Suprapubic skin (tissue), 4 donors: Measurements from ENCODE around the gene COL17A1. TPM values are rescaled to one million over a fixed set of nuclear protein-coding genes. Genes with fewer than 3 reads are reported as not detected.

ENCODE experiments used
- DNase-seq, 2 donors: peaks; one replicate each; pipeline ENCODE4 v3.0.0-alpha.2; 2019; ENCODE audit warnings: low spot score in 2 of 2
- H3K27ac ChIP-seq: fragments of 200-600 bp; sonication (generic); one replicate; pipeline ENCODE4 v1.5.1; 2019
- H3K27me3 ChIP-seq: fragments of 200-600 bp; sonication (generic); one replicate; pipeline ENCODE4 v1.5.1; 2019
- H3K36me3 ChIP-seq: fragments of 200-600 bp; sonication (generic); one replicate; pipeline ENCODE4 v1.5.1; 2019
- H3K4me1 ChIP-seq: fragments of 200-600 bp; sonication (generic); one replicate; pipeline ENCODE4 v1.5.1; 2019
- H3K4me3 ChIP-seq: fragments of 200-600 bp; sonication (generic); one replicate; pipeline ENCODE4 v1.5.1; 2019; ENCODE audit warnings: mild to moderate bottlenecking
- H3K9me3 ChIP-seq: fragments of 200-600 bp; sonication (generic); one replicate; pipeline ENCODE4 v1.5.1; 2019
- CTCF ChIP-seq, 2 donors: fragments of 200-600 bp in 1 of 2; fragments of 450-650 bp in 1 of 2; sonication (generic) in 1 of 2; IDR thresholded peaks; one replicate each; pipeline ENCODE4 v1.5.1; 2016 to 2019; ENCODE audit warnings: antibody characterized with exemption in 2 of 2, mild to moderate bottlenecking in 1 of 2, moderate library complexity in 1 of 2
- EP300 ChIP-seq: sonication (generic); formaldehyde crosslinking; IDR thresholded peaks from one replicate; pipeline ENCODE4 v1.6.1; 2017; ENCODE audit warnings: antibody characterized with exemption
- POLR2A ChIP-seq, 2 donors: fragments of 450-650 bp; IDR thresholded peaks; one replicate each; pipeline ENCODE4 v1.6.1; 2017; ENCODE audit warnings: antibody characterized with exemption in 2 of 2, mild to moderate bottlenecking in 2 of 2, moderate library complexity in 2 of 2
- POLR2AphosphoS5 ChIP-seq, 3 donors: sonication (generic); formaldehyde crosslinking; IDR thresholded peaks; one replicate each; pipeline ENCODE4 v1.6.1; 2017; ENCODE audit warnings: antibody characterized with exemption in 3 of 3
- WGBS: methylation state at CpG from one replicate; pipeline ENCODE4 v1.1.5; 2018; 5-methylcytosine and 5-hydroxymethylcytosine counted together
- total RNA-seq, 4 donors: library from RNA; depleted of rRNA; stranded (reverse); fragments of >200 nt; gene quantifications; one replicate each; pipeline ENCODE4 v1.1.0, GENCODE V29; 2016

COL17A1 gene
- total RNA-seq, 4 donors from 2014 or later: 926 to 1,768 (median 1,374) TPM

- H3K9me3 ChIP-seq: no peaks in the 10 kb centered on the region
- peaks cover 47% of the 10 kb centered on the region for H3K4me1 ChIP-seq
- 38% methylated on average over 3 of the region's 3 CpGs for WGBS
Observed at GRCh38 chr10:104119996-104120395, 34.3 kb upstream of the COL17A1 start.

DNA sequence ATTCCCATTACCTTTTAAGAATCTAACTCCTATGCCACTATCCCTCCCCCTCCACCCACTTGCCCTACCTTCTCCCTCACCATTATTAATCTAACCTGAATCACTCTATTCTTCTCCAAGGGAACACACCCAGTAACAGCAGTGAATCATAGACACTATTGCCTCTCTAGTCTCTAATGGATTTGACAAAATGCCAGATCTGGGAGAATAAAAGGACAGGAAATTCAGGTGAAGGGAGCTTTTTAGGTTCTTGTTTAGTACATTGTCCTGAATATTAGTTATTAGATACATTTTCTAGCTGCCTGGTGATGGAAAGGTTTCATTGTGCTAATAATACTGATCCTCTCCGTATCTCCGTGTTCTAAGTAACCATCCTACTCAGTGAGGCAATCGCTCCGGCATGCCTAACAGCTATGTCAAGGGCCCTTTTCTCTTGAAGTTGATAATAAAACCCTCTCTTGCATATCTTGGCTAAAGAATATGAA lies 32.2 kb upstream of the COL17A1 start:
- 47% methylated on average over 4 of the region's 4 CpGs for WGBS
- TF ChIP-seq POLR2A (IDR thresholded peaks at IDR 0.05) (no peak), CTCF (IDR thresholded peaks at IDR 0.05) (no peak), POLR2AphosphoS5 (IDR thresholded peaks at IDR 0.05) (no peak), EP300 (no peak)
- peaks cover 39% of the 10 kb centered on the region for H3K4me1 ChIP-seq
- no peak overlapping the region for H3K4me3 ChIP-seq
- no peaks in the 10 kb centered on the region for H3K9me3 ChIP-seq
- no peaks in the 10 kb centered on the region for H3K27me3 ChIP-seq
- DNase-seq: no peak
- H3K27ac ChIP-seq: peak overlapping the region; percentile 98
- H3K36me3 ChIP-seq: no peaks in the 10 kb centered on the region

More at GRCh38 chr10:104119996-104120395, 34.3 kb upstream of the COL17A1 start:
- Histone ChIP-seq H3K4me3 (no peak overlapping the region), H3K27me3 (no peaks in the 10 kb centered on the region), H3K36me3 (no peaks in the 10 kb centered on the region), H3K27ac (peak overlapping the region; percentile 98)
- no peak for TF ChIP-seq EP300
- no peak for TF ChIP-seq CTCF (IDR thresholded peaks at IDR 0.05)
- no peak for TF ChIP-seq POLR2A (IDR thresholded peaks at IDR 0.05)
- no peak for TF ChIP-seq POLR2AphosphoS5 (IDR thresholded peaks at IDR 0.05)
- DNase-seq: no peak

GRCh38 chr10:104113376-104113956 lies 27.8 kb upstream of the COL17A1 start:
- TF ChIP-seq POLR2AphosphoS5 (IDR thresholded peaks at IDR 0.05) (no peak), POLR2A (IDR thresholded peaks at IDR 0.05) (no peak), EP300 (no peak), CTCF (IDR thresholded peaks at IDR 0.05) (no peak)
- H3K4me3 ChIP-seq: no peak overlapping the region
- no peak overlapping the region for H3K27ac ChIP-seq
- DNase-seq: no peak
- peaks cover 19% of the 10 kb centered on the region for H3K4me1 ChIP-seq
- no peaks in the 10 kb centered on the region for H3K36me3 ChIP-seq
- 50% methylated on average over 1 of the region's 1 CpG for WGBS
- no peaks in the 10 kb centered on the region for H3K9me3 ChIP-seq
- H3K27me3 ChIP-seq: no peaks in the 10 kb centered on the region

GRCh38 chr10:104109908-104110662 lies 24.4 kb upstream of the COL17A1 start:
- Histone ChIP-seq H3K4me1 (peaks cover 2% of the 10 kb centered on the region), H3K27ac (no peak overlapping the region), H3K27me3 (no peaks in the 10 kb centered on the region), H3K9me3 (no peaks in the 10 kb centered on the region), H3K36me3 (no peaks in the 10 kb centered on the region), H3K4me3 (no peak overlapping the region)
- no peak for TF ChIP-seq CTCF (IDR thresholded peaks at IDR 0.05)
- no peak for TF ChIP-seq EP300
- TF ChIP-seq POLR2A (IDR thresholded peaks at IDR 0.05): no peak
- TF ChIP-seq POLR2AphosphoS5 (IDR thresholded peaks at IDR 0.05): no peak
- DNase-seq: no peak
- 90% methylated on average over 3 of the region's 3 CpGs for WGBS

DNA sequence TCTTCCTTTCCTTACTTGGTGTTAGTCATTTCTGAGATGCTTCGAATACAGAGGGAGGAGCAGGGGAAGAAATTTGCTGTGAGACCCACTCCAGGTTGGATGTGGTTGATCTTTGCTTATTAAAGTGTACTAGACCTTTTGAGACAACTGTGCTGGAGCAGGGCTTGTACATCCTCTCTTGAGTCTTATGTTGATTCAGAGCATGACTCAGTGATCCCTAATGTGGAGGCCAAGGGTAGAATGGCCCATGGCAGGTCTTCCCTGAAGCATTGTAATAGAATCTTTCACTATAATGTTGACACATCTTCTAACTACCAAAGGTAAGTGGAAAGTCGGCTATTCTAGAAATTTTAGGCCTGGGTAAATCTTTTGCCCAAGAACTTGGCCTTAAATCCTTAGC lies 19.2 kb upstream of the COL17A1 start:
- 93% methylated on average over 2 of the region's 2 CpGs for WGBS
- H3K4me3 ChIP-seq: no peak overlapping the region
- H3K36me3 ChIP-seq: no peaks in the 10 kb centered on the region
- H3K27ac ChIP-seq: no peak overlapping the region
- no peaks in the 10 kb centered on the region for H3K9me3 ChIP-seq
- no peaks in the 10 kb centered on the region for H3K4me1 ChIP-seq
- H3K27me3 ChIP-seq: no peaks in the 10 kb centered on the region
- no peak for DNase-seq
- TF ChIP-seq POLR2A (IDR thresholded peaks at IDR 0.05) (no peak), EP300 (no peak), CTCF (IDR thresholded peaks at IDR 0.05) (no peak), POLR2AphosphoS5 (IDR thresholded peaks at IDR 0.05) (no peak)
